Epithelial cell of prostate (primary cell): ENCODE results near the gene BAIAP2.

Experiments
- DNase-seq: peaks from one replicate; pipeline ENCODE4 v3.0.0-alpha.2; 2011; ENCODE audit warnings: low read depth, low spot score
- H3K27ac ChIP-seq: fragments of 450-650 bp; 2 replicates; pipeline ENCODE4 v1.5.1; 2017; ENCODE audit warnings: mild to moderate bottlenecking

BAIAP2 gene

DNA sequence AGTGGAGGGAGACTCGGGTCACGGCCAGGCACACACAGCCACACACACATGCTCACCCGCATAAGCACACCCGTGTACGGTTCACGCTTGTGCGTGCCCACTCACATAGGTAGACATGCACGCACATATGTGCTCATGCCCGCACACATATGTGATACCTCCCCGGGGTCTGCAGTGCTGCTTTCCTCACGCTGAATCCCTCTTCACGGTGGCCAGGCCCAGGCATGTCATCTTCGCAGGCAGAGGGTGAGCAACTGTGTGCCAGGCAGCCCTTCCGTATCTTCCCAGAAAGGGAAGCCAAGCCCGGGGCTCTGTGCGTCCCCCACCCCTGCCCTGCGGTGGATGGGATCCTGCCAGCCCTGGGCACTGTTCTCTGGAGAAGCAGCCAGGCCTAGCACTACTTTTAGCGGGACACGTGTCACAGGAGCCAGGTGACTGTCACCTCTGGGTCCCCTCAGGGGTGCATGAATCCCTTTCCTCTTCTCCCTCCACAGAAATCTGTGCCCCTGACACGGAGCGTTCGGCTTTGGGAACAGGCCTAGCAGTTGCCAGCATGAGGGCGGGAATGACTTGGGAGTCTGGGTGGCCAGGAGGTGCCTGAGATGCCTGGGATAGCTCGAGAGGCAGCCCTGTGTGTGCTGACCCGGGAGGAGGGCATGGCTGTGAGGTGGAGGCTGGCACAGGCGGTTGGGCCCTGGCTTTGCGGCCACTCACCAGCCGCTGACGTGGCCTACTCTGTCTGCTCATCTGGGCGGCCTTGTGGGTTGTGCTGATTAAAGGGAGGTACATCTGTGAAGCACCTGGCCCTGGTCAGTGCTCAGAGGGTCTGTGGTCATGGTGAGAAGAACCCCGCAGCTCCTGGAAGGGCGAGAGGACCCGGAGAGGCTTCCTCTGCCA, 47.5 kb downstream of the BAIAP2 start:
- peak overlapping the region; percentile 72 for H3K27ac ChIP-seq
- DNase-seq: no peak

DNA sequence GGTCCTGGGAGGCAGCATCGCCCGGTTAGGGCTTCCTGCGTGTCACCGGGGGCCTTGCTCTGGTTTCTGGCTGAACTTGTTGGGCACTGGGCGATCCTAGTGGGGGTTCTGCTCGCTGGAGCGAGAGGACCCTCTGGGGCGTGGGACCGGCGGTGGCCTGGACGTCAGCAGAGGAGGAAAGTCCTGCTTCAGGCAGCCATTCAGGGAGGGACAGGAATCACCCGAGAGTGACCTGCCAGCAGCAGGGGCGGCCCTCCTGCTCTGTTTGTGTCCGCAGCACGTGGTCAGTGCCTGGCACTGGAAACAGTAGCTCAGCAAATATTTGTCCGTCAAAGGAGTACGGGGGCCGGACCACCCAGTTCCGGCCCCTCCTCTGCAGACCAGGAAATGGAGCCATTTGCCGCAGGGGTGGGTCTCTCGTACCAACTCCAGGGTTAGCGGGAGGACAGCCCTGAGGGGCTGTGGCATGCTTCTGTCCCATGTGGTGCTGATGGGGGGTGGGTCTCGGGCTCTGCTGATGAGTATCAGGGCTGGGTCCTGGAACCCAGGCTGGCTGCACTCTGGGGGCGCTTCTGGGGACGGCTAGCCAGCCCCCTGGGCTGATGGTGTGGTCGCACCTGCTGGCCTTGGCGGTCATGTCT, 48.3 kb downstream of the BAIAP2 start:
- no peak for DNase-seq
- H3K27ac ChIP-seq: peak overlapping the region; percentile 72

DNA sequence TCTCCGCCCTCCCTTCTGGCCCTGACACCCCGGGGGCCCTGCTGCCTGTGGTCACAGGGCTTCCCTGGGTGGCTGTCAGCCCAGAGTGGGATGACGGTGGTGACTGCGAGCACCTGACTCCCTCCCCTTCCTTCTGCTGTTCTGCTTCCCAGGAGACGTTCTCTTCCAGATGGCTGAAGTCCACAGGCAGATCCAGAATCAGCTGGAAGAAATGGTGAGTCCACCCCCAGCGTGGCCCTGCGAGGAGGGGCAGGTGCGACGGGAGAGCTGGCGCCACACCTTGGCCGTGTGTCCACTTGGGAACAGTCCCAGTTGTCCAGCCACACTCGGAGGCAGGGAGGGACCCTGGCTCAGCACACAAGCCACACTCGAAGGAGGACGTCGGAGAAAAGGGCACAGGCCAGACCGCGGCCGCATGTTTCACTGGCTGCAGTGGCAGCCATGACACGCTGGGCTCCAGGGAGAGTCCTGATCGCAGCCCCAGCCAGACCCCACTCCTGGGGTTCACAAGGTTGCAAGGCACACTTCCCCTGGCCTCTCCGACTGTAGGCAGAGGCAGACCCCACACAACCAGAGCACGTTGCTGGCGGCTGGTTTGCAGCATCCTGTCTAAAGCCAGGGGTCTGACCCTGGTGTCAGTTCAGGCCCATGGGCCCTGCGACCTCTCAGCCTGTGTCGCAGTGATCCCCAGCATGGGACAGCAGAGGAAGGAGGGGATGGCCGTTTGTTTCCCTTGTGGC, 49.9 kb downstream of the BAIAP2 start:
- H3K27ac ChIP-seq: no peak overlapping the region
- DNase-seq: no peak

DNA sequence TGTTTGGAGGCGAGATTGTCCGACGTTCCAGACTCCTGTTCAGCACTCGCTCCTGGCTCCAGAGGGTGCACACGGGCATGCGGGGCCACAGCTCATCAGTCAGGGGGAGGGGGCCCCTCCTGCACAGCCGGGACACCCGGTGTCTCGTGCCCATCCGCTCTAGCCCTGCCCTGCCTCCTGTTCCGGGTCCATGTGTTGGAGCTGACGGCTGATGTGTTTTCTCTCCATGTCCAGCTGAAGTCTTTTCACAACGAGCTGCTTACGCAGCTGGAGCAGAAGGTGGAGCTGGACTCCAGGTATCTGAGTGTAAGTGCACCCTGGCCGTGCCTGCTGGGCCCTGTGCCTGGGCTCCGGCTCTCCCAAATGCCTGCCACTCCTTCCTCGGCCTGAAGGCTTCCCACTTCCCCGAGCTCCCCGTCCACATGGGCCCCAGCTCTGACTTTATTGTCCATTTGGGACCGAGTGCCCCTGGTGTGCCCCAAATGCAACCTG, 50.5 kb downstream of the BAIAP2 start:
- H3K27ac ChIP-seq: no peak overlapping the region
- DNase-seq: no peak

DNA sequence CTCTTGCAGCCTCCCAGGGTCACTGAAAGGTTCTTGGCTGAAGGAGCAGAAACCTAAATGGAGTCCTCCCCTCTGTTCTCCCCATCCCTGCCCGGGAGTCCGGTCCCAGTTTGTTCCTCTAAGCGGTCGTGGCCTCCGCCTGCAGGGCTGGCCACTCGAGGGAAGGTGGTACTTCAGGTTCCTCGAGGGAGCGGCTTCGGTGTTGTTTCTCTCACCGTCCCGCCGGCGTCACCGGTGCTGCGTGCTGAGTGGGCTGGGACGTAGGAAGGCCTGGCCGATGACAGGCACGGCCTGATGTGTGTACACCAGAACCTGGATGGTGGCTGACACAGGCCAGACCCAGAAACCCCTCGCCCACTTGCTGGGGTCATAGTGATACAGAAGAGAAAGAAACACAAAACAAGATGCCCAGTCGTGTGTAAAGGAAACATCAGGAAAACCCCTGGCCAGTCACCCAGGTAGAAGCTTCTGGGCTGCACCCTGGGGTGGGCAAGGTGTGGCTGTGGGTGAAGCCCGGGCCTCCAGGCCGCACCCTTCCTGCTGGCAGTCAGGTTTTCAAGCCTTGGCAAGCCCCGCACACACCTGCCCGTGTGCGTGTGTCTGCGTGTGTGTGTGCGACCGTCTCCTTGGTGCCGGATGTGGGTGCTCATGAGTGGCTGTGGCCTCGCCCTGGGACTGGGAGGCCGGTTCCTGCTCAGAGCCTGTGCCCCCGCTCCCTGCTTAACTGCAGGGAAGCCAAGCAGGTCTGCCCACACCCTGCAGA, 52.0 kb downstream of the BAIAP2 start:
- H3K27ac ChIP-seq: peak overlapping the region; percentile 80

DNA sequence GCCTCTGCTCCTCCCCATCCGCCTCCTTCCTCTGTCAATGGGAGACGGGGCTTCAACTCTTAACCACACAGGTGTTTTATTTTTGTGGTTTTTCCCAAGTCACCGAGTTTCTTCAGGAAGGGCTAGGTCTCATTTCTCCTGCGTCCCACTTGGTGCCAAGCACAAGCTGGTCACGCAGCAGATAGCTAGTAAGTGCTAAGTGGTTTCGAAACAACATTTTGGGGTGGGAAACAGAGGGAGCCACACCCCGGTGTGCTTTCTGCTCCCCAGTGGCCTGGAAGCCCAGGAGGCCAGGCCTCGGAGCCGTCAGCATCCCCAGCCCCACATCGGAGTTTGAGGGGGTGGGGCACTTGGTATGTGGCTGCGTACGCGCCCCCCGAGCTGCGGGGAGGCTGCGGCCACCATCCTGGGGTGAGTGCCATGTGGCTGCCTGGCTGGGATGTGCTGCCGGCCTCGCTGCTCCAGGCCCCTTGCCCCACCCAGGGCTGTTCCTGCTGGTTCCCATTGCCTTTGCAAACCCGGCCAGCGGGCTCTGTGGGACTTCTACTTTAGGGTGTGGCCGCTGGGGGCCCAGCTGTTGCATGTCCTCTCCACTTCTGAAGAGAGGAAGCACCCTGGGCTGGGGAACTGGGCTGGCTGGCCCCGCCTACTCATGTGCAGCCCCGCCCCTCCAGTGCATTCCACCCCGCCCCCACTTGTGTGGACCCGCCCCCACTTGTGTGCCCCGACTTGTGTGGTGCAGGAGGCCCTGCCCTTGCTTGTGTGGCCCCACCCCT, 55.6 kb downstream of the BAIAP2 start:
- DNase-seq: no peak
- peak overlapping the region; percentile 21 for H3K27ac ChIP-seq

More for the DNA sequence above, 52.0 kb downstream of the BAIAP2 start:
- DNase-seq: peak; percentile 88

DNA sequence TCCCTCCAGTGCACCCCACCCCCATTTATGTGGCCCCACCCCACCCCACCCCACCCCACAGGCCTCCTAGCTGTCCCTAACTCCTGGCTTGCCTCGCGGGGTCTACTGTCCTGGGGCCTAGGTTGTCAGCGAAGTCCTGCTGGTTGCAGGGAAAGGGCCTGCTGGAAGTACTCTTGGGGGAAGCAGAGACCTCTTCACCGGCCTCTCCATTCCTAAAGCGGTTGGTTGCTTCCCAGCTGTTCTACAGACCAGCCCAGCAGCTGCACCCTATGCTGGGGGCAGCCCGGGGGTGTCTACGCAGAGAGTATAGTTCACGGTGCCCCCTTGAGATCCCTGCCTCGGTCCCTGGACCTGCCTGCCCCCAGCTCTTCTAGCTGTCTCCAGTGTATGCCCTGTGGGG, 56.2 kb downstream of the BAIAP2 start:
- DNase-seq: no peak
- no peak overlapping the region for H3K27ac ChIP-seq

DNA sequence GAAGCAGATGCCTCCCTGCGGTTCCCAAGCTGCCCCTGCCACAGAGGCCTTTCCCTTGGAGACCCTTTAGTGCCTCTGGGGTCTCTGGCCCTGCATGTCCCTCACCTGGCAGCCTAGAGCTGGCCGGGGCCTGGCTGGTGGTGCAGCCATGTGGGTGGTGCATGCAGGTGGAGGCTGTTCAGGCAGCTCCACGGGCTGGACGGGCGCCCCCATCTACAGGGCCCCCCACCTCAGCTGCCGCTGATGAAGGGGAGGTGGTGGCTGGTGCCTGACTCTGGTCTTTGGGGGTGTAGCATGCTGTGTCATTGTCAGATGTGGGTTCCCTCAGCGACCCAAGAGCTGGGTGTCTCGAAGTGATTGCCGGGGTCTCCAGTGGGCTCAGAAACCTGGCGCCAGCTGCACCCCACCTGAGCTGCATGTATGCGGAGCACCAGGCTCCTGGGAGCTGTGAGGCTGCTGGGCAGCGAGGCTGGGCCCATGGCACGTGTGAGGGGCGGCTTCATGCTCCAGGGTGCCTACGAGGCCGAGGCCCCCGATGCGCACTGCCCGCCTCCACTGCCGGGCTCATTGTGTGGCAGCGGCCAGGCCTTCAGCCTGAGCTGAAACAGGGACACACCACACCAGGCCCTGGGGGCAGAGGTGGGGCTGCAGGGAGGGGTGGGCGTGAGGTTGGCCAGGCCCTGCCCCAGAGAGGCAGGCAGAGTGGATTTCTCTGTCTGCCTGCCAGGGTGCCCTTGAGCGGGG, 57.0 kb downstream of the BAIAP2 start:
- H3K27ac ChIP-seq: peak overlapping the region; percentile 9
- no peak for DNase-seq

DNA sequence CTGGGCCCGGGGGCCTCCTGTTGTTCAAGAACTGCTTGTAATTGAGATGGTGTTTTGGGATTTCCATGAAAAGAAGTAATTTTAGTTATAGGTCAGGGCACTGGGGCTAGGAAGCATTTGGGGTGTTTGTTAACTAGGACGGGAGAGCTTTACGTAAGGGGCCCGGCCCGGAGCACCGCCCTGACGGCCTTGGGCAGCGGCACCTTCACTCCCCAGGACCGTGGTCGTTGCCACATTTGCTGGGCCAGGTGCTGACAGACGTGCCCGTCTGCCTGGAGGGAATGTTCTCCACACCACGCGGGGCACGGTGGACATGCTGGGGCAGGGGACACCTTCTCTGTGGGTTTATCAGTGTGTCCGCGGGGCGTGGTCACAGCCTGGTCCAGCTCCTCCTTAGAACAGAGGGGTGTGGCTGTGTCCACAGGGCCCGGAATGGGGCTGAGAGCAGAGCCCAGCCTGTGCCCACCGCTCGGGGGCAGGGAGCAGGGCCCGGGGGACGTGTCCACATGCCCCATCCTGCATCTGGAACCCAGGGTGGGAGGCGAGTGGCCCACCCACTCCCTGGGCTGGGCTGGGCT, 57.7 kb downstream of the BAIAP2 start:
- no peak for DNase-seq
- peak overlapping the region; percentile 9 for H3K27ac ChIP-seq

DNA sequence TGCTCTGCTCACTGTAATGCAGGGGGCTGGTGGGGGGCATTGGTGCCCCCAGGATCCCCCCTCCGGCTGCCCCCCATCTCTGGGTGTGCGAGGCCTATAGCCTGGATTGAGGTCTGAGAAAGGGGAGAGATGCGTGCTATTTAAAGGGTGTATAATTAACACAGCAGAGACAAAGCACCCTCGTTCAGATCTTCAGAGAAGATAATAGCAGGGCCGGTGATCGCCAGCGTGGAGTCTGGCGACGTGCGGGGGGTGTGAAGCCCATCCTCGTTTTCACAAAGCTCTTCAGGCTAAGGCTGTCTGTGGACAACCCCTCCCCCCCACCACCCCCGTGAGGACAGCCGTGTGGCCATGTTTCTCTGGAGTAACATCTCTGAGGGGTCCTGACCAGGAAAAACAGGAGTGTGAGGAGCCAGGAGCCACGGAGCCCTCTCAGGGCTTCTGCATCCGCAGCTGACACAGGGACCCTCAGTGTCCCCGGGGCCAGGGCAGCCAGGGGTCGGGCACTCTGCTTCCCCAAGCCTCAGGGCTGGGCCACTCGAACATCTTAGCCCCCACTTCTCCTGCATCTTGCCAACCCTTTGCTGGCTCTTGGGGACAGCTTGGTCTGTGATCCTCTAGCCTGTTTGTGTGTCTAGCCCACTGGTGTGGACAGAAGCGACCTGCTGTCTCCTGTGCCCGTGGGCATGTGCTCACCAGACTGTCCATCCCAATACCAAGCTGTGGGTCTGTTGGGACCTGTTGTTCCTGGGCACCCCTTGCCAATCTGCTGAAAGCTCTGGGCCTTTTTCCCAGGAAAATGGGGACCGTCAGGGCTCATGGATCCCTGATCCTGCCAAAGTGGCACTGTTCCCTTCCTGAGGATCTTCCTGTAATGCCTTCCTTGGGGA, 58.9 kb downstream of the BAIAP2 start:
- DNase-seq: no peak
- H3K27ac ChIP-seq: peak overlapping the region; percentile 73

DNA sequence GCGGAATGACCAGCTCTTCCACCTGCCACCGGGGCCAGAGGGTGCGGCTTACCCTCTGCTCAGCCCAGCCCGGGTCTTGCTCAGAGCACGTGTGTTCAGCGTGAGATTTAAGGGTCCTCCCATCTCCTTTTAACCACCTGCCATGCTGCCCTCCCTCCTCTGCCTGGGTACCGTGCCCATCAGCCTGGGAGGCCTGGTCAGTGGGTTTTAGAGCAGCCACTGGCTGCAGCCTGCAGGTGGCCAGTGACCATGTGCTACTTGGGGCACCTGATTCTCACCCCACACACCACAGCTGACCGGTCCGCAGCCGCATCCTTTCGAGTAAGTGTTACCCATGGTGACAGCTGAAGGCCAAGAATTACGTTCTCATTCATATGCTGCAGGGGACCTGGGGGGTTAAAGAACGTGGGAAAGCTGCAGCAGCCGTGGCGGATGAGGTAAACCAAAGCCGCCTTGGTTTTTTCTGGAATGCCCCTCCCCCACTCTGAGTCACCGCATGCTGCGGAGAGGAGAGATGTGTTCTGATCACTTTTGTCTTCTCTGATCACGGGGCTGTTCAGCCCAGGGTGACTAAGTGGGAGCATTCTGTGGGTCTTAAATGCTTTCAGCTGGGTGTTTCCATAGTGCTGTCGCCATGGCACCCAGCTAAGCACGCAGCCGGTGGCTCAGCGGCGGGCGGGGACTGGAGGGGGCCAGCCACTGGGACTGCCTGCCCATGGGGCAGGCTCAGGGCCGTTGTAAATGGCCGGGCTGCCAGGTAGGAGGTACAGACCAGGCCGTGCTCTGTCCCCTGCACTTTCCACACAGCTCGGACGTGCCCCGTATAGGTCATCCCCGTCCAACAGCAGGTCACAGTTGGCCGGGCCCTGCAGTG, 59.8 kb downstream of the BAIAP2 start:
- DNase-seq: peak; percentile 97
- peak overlapping the region; percentile 73 for H3K27ac ChIP-seq

DNA sequence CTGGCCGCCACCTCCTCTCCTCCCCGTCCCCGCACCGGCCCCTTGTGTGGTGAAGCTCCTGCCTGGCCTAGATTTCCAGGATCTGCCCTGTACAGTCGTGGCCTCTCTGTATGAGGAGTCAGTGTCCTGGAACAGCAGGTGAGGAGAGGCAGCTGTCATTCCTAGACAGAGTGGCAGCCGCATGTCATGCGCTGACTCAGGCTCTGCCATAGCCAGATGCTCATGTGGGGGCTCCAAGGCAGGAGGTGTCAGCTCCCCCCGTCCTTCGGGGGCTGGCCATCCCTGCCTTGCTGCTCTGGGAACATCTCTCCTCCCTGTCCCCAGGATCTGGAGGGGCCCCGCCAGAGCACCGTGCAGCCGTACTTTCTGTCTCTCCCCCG, 60.4 kb downstream of the BAIAP2 start:
- DNase-seq: no peak

DNA sequence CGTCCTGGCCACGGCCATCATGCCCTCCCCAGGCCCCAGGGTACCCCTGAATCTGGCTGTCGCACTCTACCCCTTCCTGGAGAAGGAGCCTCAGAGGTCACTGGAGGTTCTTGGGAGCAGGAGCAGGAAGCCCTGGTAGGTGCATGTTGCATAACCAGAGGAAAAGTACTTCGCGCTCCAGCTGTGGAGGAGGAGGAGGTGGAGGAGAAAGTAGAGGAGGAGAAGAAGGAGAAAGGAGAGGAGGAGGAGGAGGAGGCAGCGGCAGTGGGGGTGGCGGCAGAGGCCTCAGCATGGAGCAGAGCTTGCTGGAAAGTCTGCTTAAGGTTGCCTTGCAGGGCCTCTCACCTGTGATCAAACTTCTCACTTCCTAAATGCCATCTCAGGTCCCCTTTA, 61.8 kb downstream of the BAIAP2 start:
- H3K27ac ChIP-seq: peak overlapping the region; percentile 31
- no peak for DNase-seq

More for the DNA sequence above, 60.4 kb downstream of the BAIAP2 start:
- peak overlapping the region; percentile 73 for H3K27ac ChIP-seq

DNA sequence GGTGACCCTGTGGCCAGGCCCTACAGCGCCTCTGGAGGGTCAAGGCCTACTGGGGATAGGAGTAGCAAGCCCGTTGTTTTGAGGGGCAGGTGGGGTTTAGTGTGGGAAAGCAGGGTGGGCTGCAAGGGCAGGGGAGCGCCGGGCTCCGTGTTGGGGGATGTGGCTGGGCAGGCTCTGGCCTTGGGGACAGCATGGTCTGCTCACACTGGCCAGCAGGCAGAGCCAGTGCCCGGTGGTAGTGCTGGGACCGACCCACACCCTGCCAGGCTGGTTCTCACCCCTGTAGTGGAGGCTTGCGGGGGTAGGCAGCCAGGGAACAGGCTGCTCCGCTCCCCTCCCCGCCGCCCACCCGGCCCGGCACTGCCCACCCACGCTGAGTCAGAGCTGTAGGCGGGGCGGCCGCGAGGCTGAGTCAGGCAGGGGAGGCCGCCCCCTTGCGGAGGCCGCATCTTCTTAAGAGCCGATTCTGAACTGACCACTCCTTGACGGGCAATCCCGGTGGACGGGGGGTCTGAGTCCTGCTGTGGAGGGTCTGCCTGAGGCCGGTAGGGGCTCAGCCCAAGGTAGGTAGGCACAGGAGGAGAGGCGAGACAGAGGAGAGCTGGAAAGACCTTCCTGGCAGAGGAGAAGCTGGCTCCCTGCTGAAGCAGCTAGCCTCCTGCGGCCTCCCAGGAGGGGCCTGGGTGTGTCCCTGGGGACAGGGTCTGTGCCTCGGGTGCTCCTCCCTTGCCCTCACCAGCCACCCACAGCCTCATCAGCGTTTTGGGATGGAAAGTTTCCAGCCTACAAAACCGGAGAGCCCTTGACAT, 62.4 kb downstream of the BAIAP2 start:
- peak overlapping the region; percentile 31 for H3K27ac ChIP-seq
- DNase-seq: no peak

DNA sequence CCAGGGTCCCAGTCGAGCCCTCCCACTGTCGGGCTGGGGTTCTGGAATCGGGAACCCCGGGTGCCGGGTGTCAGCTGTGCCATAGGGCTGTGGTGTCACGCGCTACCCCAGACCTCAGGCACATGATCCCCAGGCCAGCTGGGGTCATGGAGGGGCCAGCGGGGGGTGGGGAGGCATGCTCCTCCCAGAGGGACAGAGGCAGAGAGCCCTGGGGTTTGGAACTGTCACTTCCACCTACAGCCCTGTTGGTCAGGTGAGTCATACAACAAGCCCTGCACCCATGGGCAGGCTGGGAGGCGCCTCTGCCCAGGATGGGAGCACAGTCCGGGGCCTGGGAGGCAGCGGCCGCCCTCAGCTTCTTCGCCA, 63.0 kb downstream of the BAIAP2 start:
- DNase-seq: no peak

DNA sequence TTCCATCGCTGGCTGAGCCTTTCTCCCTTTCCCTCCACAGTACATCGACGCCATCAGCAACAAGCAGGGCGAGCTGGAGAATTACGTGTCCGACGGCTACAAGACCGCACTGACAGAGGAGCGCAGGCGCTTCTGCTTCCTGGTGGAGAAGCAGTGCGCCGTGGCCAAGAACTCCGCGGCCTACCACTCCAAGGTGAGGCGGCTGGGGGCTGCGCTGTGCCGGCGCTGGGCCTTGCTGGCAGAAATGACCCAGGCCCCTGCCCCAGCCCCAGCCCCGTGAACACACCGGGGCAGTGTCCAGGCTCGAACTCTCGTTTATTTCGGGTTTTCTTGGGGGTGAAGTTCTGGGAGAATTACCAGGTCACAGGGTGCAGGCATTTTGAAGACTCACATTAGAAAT, 64.9 kb downstream of the BAIAP2 start:
- DNase-seq: no peak
- H3K27ac ChIP-seq: no peak overlapping the region

More for the DNA sequence above, 63.0 kb downstream of the BAIAP2 start:
- H3K27ac ChIP-seq: peak overlapping the region; percentile 31
